HG02970 (cell line): Measurements from ENCODE around the gene DUSP22.

ENCODE experiments used
- ATAC-seq: cut with Tn5 transposase; IDR thresholded peaks from one replicate; pipeline ENCODE4 v1.9.1; 2021; ENCODE audit warnings: mild to moderate bottlenecking, moderate library complexity, moderate number of reproducible peaks; ENCODE audit not compliant: unreplicated experiment, low FRiP score

DUSP22 gene

GRCh38 chr6:296151-297122 lies 4.2 kb downstream of the DUSP22 start:
- no peak for ATAC-seq

GRCh38 chr6:297571-298232 lies 5.4 kb downstream of the DUSP22 start:
- ATAC-seq = no peak

DNA sequence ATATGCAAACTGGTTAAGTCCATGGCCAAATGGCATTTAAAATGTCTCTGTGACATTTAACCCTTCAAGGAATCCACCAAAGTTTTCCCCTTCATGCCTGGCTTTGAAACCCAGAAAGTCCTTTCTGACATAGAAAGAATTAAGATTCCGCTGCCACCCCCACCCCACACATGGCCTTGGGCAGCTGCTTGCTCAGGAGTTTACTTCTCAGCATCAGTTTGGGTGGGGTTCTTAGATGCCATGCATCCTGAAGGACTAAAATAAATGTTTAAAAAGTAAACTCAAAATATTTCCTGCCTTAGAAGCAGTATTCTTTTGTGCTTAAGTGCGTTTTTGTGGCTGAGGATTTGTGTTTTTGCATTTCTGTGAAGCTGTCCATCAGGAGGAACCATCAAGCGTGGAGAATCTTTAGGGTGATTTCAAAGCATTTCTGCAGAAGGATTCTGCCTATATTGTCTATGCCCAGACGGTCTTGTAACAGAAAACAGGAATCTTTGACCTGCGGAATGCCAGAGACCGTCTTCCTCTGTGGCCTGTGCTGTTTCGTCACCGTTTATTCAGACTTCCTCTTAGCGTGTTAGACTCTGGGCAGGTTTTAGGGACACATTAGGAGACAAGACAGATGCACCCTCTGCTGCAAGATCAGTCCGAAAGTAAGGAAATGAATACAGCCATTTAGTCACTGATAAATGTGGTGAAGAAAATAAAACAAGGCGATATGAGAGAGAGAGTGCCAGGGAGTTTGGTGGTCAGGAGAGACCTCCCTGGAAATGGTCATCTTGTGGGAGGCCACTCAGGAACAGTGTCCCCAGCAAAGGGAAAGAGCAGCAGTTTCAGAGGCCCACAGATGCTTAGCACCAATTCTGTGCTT lies 6.2 kb downstream of the DUSP22 start:
- ATAC-seq = no peak

DNA sequence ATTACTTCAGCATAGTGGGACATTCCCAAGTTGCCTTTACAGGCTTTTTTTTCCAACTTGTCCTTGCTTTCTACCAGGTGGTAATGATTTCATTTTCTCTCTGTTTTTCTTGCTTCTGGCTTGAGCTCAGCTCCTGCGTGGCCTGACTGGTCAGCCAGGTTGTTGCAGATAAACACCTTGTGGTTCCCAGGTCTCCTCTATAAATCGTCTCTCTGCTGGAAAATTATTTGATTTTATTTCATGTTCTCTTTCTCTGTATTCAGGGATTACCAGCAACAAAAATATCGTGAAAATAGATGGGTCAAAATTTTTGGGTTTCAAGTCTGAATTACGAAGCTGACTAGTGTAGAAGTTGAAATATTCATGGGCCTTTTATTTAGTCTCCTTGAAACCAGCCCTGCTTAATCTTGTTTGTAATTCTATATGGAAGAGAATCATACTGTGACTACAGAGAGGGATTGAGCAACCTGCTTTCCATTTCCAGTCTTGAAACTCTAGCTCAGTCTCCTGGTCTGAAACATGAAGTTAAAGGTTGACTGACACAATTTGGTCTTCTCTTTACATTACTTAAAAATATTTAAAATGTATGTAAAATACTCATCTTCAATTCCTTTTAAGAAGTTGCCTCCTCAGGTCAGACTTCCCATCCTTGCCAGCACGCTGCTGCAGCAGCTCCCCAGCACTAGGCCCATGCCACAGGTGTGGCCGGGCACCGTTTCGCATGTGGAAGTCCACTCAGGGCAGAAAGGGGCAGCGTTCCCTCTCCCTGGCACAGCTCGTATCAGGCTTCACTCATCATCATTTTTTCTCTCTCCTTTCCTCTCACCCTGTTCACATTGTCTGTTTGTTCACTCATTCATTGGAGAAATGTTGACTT lies 7.1 kb downstream of the DUSP22 start:
- no peak for ATAC-seq

- no peak for ATAC-seq
Measured at GRCh38 chr6:300026-300425, 7.7 kb downstream of the DUSP22 start.

- ATAC-seq = no peak
Measured at GRCh38 chr6:300494-301198, 8.4 kb downstream of the DUSP22 start.

DNA sequence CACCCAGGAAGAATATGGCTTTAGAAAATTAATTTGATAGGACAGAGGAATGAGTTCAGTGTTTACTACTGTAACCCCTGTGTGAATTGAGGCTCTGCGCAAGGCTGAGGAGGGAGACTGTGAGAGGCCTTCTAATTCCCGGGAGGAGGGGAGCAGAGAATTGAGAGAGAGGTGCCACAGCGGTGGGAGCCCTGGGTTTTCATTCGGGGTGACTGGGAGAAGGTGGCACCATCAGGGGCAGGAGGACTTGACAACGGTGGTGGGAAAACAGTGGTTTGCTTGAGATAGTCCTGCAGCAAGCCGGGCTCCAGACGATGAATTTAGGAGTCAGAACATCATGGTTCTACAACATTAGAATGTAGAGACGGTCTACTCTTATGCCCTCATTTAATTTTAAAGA lies 9.2 kb downstream of the DUSP22 start:
- no peak for ATAC-seq

DNA sequence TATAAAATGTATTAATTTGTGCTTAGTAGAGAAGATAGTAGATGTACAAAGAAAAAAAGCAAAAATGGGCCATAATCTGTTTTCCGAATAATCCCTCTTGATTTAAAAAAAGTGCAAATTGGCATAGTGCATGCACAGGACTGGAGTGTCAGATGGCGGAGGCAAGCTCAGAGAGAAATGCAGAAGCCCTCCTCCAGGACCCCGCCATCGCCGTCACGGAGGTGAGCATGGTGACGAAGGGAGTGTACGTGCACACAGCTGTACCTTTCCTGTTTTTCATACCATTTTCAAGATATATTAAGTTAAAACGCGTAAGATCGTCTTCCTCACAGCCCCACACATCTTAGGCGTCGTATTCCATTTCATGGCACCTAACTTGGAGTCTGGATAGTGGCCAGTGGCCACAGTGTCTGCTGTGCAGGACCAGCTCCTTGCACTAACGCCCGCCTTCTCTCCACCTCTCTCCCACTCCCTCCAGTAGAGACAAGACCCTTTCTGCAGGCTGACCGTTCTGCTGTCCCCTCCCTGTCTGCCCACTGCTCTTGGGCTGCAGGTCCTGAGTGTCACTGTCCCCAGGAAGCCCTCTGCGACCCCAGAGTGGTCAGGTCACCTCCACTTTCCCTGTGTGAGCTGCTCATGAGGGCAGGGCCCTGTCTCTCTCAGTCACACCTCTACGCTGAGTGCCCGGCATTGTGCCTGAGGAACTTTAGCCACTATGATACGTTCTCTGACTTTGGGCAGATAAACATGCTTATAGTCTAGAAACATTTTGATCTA lies 9.8 kb downstream of the DUSP22 start:
- no peak for ATAC-seq

DNA sequence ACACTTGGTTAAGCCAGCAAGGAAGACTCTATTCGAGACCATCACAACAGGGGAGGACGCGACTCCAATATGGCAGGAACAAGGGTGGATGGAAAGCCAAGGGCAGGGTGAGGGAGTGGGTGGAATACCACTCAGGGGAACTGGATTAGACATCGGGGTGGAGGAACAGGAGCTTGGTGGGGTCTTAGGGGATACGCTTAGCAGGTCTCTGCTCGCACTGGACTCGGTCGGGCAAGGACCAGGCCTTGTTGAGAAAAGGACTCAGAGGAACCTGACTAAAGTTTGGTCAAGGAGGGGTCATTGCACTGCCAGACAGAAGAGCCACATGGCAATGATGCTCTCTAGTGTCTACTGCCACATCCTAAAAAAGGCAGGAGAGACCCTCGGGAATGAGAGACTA lies 10.5 kb downstream of the DUSP22 start:
- no peak for ATAC-seq

- no peak for ATAC-seq
Measured at GRCh38 chr6:303263-303662, 11.0 kb downstream of the DUSP22 start.

DNA sequence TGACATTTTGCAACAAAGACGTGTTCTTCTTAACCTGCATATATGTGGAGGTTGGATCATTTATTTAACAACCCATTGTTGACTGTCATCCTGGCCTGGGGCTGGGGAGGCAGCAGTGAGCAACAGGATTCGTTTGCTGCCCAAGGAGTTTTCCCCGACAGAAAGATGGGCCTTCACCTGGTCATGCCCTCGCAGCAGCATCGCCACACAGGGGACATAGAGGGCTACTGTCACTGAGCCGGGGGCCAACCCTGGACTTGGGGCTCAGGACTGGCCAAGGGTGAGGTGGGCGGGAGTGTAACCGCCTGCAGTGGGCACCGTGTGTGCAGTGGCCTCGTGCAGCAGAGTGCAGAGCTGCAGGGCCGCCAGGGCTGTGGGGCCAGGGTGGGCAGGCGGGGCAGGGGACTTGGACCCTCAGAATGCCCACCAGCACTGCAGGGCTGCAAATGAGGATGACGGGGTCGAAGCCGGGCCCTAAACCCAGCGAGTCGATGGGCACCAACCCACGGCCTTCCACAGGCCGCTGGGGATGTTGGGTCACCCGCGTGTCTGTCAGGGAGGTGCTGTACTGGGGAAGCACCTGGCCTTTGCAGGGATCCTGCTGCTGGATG lies 11.8 kb downstream of the DUSP22 start:
- no peak for ATAC-seq

DNA sequence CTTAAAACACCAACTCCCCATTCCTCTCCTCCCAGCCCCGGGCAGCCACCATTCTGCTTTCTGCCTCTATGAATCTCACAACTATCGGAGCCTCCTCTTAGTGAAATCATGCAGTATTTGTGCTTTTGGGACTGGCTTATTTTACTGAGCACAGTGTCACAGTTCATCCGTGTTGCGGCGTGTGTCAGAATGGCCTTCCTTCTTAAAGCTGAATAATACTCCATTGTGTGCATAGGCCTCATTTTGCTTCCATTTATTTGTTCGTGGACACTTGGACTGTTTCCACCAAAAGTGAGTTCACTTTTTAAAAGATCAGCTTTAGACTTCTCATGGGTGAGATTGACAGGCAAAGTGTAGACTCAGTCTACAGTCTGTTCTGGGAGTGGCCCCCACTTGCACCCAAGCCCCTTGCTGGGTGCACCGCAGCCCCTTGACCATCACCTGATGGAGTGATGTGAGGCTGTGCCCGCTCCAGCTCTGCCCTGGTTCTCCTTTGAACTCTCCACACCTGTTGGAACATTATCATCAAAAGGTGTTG lies 12.6 kb downstream of the DUSP22 start:
- no peak for ATAC-seq

DNA sequence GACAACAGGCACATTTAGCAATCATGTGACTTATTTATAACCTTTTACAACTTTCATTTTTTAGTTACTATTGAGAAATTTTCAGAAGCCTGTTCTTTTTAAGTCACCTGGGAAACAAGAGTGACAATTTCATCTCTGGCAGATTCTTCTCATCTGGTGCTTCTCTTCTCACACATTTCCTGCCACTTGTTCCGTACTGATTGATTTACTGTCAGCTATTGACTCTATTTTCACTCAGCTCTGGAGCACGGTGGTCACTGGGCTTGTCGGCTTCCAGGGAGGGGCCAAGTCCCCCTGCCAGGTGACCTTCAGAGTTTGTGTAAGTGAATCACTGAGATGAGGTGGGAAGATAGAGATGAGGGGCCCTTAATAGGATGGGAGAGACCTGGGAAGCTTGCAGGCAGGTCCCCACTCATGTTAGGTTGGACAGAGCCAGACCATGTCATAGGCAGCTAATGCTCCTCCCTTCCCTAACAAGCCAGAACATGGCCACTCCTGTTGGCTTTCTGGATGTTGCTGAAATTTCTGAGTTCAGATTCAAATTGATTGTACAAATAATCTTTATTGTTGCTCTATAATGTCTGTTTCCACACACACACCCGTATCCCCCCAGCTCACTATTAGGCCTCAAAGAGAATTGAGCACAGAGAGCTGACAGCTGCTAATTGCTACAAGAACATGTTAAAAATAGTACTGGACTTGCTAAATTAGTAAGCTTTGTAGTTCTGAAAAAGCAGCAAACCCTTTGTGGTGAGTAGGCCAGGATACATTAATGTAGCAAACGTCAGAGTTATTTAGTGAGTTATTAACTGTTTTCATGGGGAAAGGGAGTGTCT lies 13.3 kb downstream of the DUSP22 start:
- peak; percentile 57 for ATAC-seq

GRCh38 chr6:306641-307061 lies 14.4 kb downstream of the DUSP22 start:
- no peak for ATAC-seq

DNA sequence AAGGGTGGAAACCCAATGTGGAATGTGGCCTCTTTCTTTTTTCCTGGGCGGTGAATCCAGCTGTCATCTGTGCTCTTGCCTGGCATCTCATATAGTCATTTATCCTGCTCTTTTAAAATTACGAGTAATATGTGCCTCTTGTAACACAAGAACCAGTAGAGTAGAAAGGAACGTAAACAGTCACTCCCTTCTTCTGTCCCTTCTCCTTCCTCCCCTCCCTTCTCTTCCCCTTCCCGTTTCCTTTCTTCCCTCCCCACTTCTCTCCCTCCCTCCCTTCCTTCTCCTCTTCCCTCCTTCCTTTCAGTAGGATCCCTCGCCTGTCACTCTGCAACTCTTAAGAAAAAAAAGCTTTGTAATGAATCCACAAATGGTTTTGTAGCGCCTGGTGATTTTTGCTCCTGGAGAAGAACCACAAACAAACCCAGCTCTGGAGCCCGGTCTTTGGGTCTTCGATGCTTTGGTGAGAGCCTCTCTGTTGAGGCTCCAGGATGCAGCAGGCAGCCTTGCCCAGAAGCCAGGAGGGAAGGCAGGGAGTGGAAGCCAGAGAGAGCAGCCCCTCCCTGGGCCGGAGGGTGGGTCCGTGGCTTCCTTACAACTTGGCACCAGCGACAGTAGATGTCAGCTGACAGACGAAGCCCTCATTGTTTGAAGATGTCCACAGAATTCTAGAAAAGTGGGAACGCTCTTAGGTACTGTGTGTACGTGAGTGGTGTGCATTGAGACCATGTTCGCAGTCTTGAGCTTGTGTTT lies 15.0 kb downstream of the DUSP22 start:
- no peak for ATAC-seq

DNA sequence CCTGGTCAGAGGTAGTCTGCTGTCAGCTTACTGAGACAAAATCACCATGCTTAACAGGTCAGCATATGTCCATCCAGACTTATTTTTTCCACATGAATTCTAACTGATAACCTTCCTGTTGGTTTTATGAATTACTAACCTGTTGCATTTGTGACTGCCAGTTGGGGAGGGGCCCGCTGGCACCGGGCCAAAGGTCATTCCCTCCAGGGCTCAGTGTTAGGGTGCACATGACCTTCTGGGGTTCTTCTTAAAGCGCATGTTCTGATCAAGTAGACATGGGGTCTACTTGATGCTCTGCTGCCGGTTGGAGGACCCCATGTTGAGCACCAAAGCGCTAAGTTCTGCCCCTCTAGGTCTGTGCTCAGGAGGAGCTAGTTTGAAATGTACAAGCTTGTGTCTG lies 15.6 kb downstream of the DUSP22 start:
- no peak for ATAC-seq
